HEK293 (cell line): ENCODE measurements around the gene AGMO.
A peak's percentile ranks its signal among the peaks of the same experiment; 100 is the strongest.

ENCODE experiments used
- CTCF ChIA-PET: fragments of 350-600 bp; formaldehyde crosslinking; extraction: SDS; loops from one replicate; lab custom pipeline; 2021; ENCODE audit warnings: antibody characterized with exemption; lab: Yijun Ruan, JAX
- POLR2A ChIA-PET: fragments of 300-600 bp; formaldehyde crosslinking; extraction: SDS; loops from one replicate; lab custom pipeline; 2020; ENCODE audit warnings: antibody characterized with exemption, inconsistent platforms; lab: Yijun Ruan, JAX
- H3K27ac ChIP-seq: fragments of 200-500 bp; sonication (Bioruptor generic); 2 replicates; pipeline ENCODE4 v1.5.1; 2014; ENCODE audit warnings: low read depth, low read length, control low read depth, inconsistent platforms; ENCODE audit errors: extremely low read depth
- H3K36me3 ChIP-seq, 2 experiments: fragments of 200-500 bp in 1 of 2; sonication (Bioruptor generic) in 1 of 2; 1 replicate in 1 of 2; 2 replicates in 1 of 2; pipeline ENCODE4 v1.5.1; 2014 to 2017; ENCODE audit warnings: inconsistent platforms in 2 of 2, low read length in 2 of 2; ENCODE audit not compliant: control insufficient read depth in 2 of 2, insufficient read depth in 1 of 2
- H3K4me1 ChIP-seq: fragments of 200-500 bp; sonication (Bioruptor generic); 2 replicates; pipeline ENCODE4 v1.5.1; 2014; ENCODE audit warnings: mild to moderate bottlenecking, low read length, inconsistent platforms; ENCODE audit not compliant: control insufficient read depth, insufficient read depth
- H3K4me3 ChIP-seq: 2 replicates; pipeline ENCODE4 v1.5.1; 2011; ENCODE audit warnings: low read depth, mild to moderate bottlenecking, control low read depth, low read length, moderate library complexity
- H3K9me3 ChIP-seq: fragments of 200-500 bp; sonication (Bioruptor generic); 2 replicates; pipeline ENCODE4 v1.5.1; 2014; ENCODE audit warnings: low read depth, low read length, inconsistent platforms; ENCODE audit not compliant: control insufficient read depth, insufficient read depth
- GFI1B ChIP-seq: fragments of 450-650 bp; formaldehyde crosslinking; IDR thresholded peaks from 2 replicates; pipeline ENCODE4 v1.5.1; 2016; ENCODE audit warnings: missing biosample characterization, missing genetic modification characterization
- TCF7L2 ChIP-seq: IDR thresholded peaks from 2 replicates; pipeline ENCODE4 v1.6.1; 2011; ENCODE audit warnings: low read depth, mild to moderate bottlenecking, inconsistent platforms, low read length, moderate library complexity, borderline replicate concordance
- TRIM28 ChIP-seq: IDR thresholded peaks from 2 replicates; pipeline ENCODE4 v1.6.1; 2011; ENCODE audit warnings: low read length, control low read depth, borderline replicate concordance
- WT1 ChIP-seq: fragments of 450-650 bp; formaldehyde crosslinking; IDR thresholded peaks from 2 replicates; pipeline ENCODE4 v1.5.1; 2016; ENCODE audit warnings: missing biosample characterization, missing genetic modification characterization
- ZBTB7A ChIP-seq: fragments of 450-650 bp; formaldehyde crosslinking; IDR thresholded peaks from 2 replicates; pipeline ENCODE4 v1.5.1; 2016; ENCODE audit warnings: low read depth, missing biosample characterization, missing genetic modification characterization
- ZNF10 ChIP-seq: fragments of 450-650 bp; formaldehyde crosslinking; IDR thresholded peaks from 2 replicates; pipeline ENCODE4 v1.5.1; 2017; ENCODE audit warnings: missing biosample characterization, missing genetic modification characterization
- ZNF292 ChIP-seq: fragments of 450-650 bp; formaldehyde crosslinking; IDR thresholded peaks from 2 replicates; pipeline ENCODE4 v1.5.1; 2016; ENCODE audit warnings: low read depth, missing biosample characterization, missing genetic modification characterization, borderline replicate concordance
- ZNF548 ChIP-seq: fragments of 450-650 bp; formaldehyde crosslinking; IDR thresholded peaks from 2 replicates; pipeline ENCODE4 v1.5.1; 2016; ENCODE audit warnings: missing biosample characterization, missing genetic modification characterization
- ZNF561 ChIP-seq: fragments of 450-650 bp; IDR thresholded peaks from 2 replicates; pipeline ENCODE4 v1.5.1; 2018; ENCODE audit warnings: missing biosample characterization, missing genetic modification characterization, borderline replicate concordance
- ZNF610 ChIP-seq: fragments of 450-650 bp; formaldehyde crosslinking; IDR thresholded peaks from 2 replicates; pipeline ENCODE4 v1.5.1; 2016; ENCODE audit warnings: missing biosample characterization, missing genetic modification characterization, borderline replicate concordance
- ZNF654 ChIP-seq: fragments of 450-650 bp; formaldehyde crosslinking; IDR thresholded peaks from 2 replicates; pipeline ENCODE4 v1.5.1; 2016; ENCODE audit warnings: low read depth, missing biosample characterization, missing genetic modification characterization
- TF ChIP-seq, protein P1 (sequence below): fragments of 450-650 bp; formaldehyde crosslinking; IDR thresholded peaks from 2 replicates; pipeline ENCODE4 v1.5.1; 2016; ENCODE audit warnings: missing biosample characterization, missing genetic modification characterization
- TF ChIP-seq, protein P2 (sequence below): fragments of 450-650 bp; formaldehyde crosslinking; IDR thresholded peaks from 2 replicates; pipeline ENCODE4 v1.5.1; 2016; ENCODE audit warnings: missing biosample characterization, missing genetic modification characterization
- TF ChIP-seq, protein P3 (sequence below): fragments of 450-650 bp; formaldehyde crosslinking; IDR thresholded peaks from 2 replicates; pipeline ENCODE4 v1.5.1; 2016; ENCODE audit warnings: missing biosample characterization, missing genetic modification characterization, low read depth

AGMO gene

DNA sequence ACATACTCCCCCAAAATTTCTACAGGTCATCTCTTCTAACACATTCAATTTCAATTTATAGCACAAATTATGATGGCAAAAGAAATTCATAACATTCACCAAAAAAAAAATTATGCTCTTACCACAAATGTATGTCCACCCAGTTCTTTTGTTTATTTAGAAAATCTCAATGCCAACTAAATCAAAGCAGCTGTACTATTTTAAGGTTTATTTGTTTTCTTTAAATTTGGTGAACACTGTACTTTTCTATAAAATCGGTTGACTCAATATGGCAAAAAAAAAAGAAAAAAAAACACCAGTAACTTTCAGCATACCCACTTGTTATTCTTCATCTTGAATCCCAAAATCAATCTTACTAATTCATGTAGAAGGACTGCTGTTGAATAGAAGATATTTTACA lies 225.7 kb downstream of the AGMO start (continued):
- TF ChIP-seq, protein P1, sequence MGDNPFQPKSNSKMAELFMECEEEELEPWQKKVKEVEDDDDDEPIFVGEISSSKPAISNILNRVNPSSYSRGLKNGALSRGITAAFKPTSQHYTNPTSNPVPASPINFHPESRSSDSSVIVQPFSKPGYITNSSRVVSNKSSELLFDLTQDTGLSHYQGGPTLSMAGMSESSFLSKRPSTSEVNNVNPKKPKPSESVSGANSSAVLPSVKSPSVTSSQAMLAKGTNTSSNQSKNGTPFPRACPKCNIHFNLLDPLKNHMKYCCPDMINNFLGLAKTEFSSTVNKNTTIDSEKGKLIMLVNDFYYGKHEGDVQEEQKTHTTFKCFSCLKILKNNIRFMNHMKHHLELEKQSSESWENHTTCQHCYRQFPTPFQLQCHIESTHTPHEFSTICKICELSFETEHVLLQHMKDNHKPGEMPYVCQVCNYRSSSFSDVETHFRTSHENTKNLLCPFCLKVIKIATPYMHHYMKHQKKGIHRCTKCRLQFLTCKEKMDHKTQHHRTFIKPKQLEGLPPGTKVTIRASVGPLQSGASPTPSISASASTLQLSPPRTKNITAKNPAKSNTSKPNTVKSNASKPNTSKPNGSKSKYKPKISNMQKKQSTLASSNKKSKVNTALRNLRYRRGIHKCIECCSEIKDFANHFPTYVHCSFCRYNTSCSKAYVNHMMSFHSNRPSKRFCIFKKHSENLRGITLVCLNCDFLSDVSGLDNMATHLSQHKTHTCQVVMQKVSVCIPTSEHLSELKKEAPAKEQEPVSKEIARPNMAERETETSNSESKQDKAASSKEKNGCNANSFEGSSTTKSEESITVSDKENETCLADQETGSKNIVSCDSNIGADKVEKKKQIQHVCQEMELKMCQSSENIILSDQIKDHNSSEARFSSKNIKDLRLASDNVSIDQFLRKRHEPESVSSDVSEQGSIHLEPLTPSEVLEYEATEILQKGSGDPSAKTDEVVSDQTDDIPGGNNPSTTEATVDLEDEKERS: no peak
- no peak for TF ChIP-seq ZNF548 (tag by site-specific recombination)
- no peak for TF ChIP-seq ZBTB7A
- TF ChIP-seq, protein P2, sequence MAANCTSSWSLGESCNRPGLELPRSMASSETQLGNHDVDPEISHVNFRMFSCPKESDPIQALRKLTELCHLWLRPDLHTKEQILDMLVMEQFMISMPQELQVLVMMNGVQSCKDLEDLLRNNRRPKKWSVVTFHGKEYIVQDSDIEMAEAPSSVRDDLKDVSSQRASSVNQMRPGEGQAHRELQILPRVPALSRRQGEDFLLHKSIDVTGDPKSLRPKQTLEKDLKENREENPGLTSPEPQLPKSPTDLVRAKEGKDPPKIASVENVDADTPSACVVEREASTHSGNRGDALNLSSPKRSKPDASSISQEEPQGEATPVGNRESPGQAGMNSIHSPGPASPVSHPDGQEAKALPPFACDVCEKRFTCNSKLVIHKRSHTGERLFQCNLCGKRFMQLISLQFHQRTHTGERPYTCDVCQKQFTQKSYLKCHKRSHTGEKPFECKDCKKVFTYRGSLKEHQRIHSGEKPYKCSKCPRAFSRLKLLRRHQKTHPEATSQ: no peak
- TF ChIP-seq GFI1B: no peak
- TF ChIP-seq, all 188 proteins: peak for 0

DNA sequence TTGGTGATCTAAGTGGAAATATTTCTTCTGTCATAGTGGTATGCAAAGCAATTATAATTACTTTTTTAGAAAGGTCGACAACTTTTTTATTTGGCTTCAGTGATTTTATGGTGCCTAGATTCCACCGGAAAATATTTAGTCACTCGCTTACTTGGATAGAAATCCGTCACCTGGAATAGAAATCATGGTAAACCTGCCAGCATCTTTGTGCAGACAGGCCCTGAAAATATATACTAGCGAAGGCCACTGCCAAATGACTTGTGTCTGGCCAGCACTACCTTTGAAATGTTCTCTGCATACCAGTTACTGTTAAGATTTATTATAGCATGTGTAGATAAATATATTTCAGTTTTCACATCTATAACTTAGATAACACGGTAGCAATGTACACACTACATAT lies 226.4 kb downstream of the AGMO start:
- Histone ChIP-seq H3K4me3 (no peak overlapping the region), H3K36me3 (no peaks in the 10 kb centered on the region), H3K4me1 (0 out of 2 replicates have a peak, but pooled peaks cover 2% of the 10 kb centered on the region), H3K9me3 (no peaks in the 10 kb centered on the region), H3K27ac (no peak overlapping the region)
- POLR2A ChIA-PET: no interaction called here
- TF ChIP-seq ZNF610 (no peak), ZNF10 (tag by site-specific recombination) (no peak)
- TF ChIP-seq, protein P3, sequence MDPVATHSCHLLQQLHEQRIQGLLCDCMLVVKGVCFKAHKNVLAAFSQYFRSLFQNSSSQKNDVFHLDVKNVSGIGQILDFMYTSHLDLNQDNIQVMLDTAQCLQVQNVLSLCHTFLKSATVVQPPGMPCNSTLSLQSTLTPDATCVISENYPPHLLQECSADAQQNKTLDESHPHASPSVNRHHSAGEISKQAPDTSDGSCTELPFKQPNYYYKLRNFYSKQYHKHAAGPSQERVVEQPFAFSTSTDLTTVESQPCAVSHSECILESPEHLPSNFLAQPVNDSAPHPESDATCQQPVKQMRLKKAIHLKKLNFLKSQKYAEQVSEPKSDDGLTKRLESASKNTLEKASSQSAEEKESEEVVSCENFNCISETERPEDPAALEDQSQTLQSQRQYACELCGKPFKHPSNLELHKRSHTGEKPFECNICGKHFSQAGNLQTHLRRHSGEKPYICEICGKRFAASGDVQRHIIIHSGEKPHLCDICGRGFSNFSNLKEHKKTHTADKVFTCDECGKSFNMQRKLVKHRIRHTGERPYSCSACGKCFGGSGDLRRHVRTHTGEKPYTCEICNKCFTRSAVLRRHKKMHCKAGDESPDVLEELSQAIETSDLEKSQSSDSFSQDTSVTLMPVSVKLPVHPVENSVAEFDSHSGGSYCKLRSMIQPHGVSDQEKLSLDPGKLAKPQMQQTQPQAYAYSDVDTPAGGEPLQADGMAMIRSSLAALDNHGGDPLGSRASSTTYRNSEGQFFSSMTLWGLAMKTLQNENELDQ (tag by site-specific recombination): no peak
- CTCF ChIA-PET: no interaction called here

DNA sequence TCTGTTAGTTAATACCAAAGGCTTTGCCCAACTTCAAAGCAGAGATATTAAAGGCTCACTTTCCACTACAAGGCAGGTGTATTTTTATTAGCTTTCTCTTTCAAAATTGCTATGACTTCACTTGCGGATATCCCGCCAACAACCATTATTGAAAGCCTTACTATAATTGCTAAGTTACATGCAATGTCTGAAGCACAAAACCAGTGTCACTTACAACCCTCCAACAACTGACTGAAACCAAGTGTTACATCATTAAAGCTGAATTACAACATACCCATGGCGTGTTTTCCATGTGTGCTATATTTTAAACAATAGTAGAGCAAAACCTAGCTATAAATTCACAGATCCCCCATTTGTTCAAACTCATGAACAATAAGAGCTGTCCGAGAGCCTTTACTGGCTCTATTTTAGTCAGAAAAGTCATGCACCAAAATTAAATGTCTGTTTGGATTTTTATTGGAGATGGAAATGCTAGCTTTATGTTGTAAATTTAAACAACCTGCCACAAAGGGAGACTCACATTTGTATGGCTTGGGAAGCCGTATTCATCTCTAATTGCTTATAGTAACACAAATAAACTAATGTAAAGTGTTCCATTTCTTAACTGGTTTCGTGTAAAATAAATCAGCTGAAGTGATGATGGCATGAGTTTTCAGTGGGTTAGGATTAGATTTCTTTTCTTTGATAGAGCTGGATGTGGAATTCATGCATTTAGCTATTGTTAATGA lies 227.1 kb downstream of the AGMO start:
- Histone ChIP-seq H3K4me3 (no peak overlapping the region), H3K27ac (no peak overlapping the region), H3K36me3 (no peaks in the 10 kb centered on the region), H3K4me1 (0 out of 2 replicates have a peak, but pooled peaks cover 2% of the 10 kb centered on the region), H3K9me3 (no peaks in the 10 kb centered on the region)
- POLR2A ChIA-PET: no interaction called here
- CTCF ChIA-PET: no interaction called here
- TF ChIP-seq ZNF654 (tag by site-specific recombination) (0 out of 2 replicates have a peak, but pooled peaks have one; percentile 7), ZNF292 (tag by site-specific recombination) (no peak), WT1 (tag by site-specific recombination) (peak; percentile 67), ZNF561 (no peak), TCF7L2 (0 out of 2 replicates have a peak, but pooled peaks have one; percentile 21), TRIM28 (0 out of 2 replicates have a peak, but pooled peaks have one; percentile 17)
